ENCODE data around the gene GPER1. TPM values are rescaled to one million over a fixed set of nuclear protein-coding genes. Genes with fewer than 3 reads are reported as not detected.
"Not testable (repeated sequence)": the region's sequence is repeated elsewhere in the genome, so short reads cannot be mapped to it uniquely, and the experiment has no call there.

GPER1 gene
- polyA plus RNA-seq, 1 donor (not counting 4 experiments of a cell fraction or from before 2014, with no cell fraction given) = 0.05 TPM

- H3K79me2 ChIP-seq (ENCODE audit: control insufficient read depth, insufficient read depth, low read length) = peaks cover 32% of the 10 kb centered on the region
- H3K27me3 ChIP-seq (ENCODE audit: control insufficient read depth, extremely low read depth, insufficient read depth, low read length); H4K20me1 ChIP-seq (ENCODE audit: control insufficient read depth, extremely low read depth, insufficient read depth, low read length); H3K36me3 ChIP-seq (ENCODE audit: control insufficient read depth in 2 of 2, extremely low read depth in 1 of 2, insufficient read depth in 2 of 2, low read length in 2 of 2); DNase-seq (ENCODE audit: low read depth, low spot score); H3K4me1 ChIP-seq (ENCODE audit: control insufficient read depth, extremely low read depth, insufficient read depth, low read length); FAIRE-seq; dilution Hi-C loops (cut with MboI; ENCODE audit: extremely low pct_ligation_motif_present, low sequenced_read_pairs); H2AFZ ChIP-seq (ENCODE audit: control insufficient read depth, low read length); H3K4me3 ChIP-seq (ENCODE audit: control insufficient read depth in 2 of 3, extremely low read depth in 1 of 3, insufficient read depth in 2 of 3, low read depth in 1 of 3, low read length in 3 of 3); H3K4me2 ChIP-seq (ENCODE audit: control insufficient read depth, extremely low read depth, insufficient read depth, low read depth, low read length); H3K27ac ChIP-seq (ENCODE audit: control insufficient read depth, insufficient read depth, low read length); H3K9me1 ChIP-seq (ENCODE audit: control insufficient read depth, extremely low read depth, insufficient read depth, low read length); H3K9me3 ChIP-seq (ENCODE audit: control insufficient read depth, low read depth, low read length); H3K9ac ChIP-seq (ENCODE audit: control insufficient read depth, extremely low read depth, insufficient read depth, low read length): not testable (repeated sequence)
These were observed 28.6 kb downstream of the GPER1 start for GRCh38 chr7:1116383-1117008.

- no peak for FAIRE-seq
- TF ChIP-seq, protein P1, sequence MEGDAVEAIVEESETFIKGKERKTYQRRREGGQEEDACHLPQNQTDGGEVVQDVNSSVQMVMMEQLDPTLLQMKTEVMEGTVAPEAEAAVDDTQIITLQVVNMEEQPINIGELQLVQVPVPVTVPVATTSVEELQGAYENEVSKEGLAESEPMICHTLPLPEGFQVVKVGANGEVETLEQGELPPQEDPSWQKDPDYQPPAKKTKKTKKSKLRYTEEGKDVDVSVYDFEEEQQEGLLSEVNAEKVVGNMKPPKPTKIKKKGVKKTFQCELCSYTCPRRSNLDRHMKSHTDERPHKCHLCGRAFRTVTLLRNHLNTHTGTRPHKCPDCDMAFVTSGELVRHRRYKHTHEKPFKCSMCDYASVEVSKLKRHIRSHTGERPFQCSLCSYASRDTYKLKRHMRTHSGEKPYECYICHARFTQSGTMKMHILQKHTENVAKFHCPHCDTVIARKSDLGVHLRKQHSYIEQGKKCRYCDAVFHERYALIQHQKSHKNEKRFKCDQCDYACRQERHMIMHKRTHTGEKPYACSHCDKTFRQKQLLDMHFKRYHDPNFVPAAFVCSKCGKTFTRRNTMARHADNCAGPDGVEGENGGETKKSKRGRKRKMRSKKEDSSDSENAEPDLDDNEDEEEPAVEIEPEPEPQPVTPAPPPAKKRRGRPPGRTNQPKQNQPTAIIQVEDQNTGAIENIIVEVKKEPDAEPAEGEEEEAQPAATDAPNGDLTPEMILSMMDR (optimal IDR thresholded peaks at IDR 0.05 in 1 of 3, IDR thresholded peaks at IDR 0.05 in 1 of 3, conservative IDR thresholded peaks at IDR 0.05 in 1 of 3; ENCODE audit: extremely low read depth in 1 of 3, insufficient read depth in 2 of 3, low read length in 3 of 3) = no peak
- TF ChIP-seq EZH2 (IDR thresholded peaks at IDR 0.05; ENCODE audit: low read length) = no peak
- Histone ChIP-seq H3K27me3 (ENCODE audit: control insufficient read depth, extremely low read depth, insufficient read depth, low read length) (no peaks in the 10 kb centered on the region), H3K36me3 (ENCODE audit: control insufficient read depth in 2 of 2, extremely low read depth in 1 of 2, insufficient read depth in 2 of 2, low read length in 2 of 2) (peaks cover 0 to 2% of the 10 kb centered on the region in 2 experiments), H3K27ac (ENCODE audit: control insufficient read depth, insufficient read depth, low read length) (no peak overlapping the region), H3K9me3 (ENCODE audit: control insufficient read depth, low read depth, low read length) (no peaks in the 10 kb centered on the region), H3K9ac (ENCODE audit: control insufficient read depth, extremely low read depth, insufficient read depth, low read length) (no peak overlapping the region), H3K9me1 (ENCODE audit: control insufficient read depth, extremely low read depth, insufficient read depth, low read length) (no peaks in the 10 kb centered on the region), H3K4me3 (ENCODE audit: control insufficient read depth in 2 of 3, extremely low read depth in 1 of 3, insufficient read depth in 2 of 3, low read depth in 1 of 3, low read length in 3 of 3) (no peak overlapping the region), H2AFZ (ENCODE audit: control insufficient read depth, low read length) (no peak overlapping the region), H3K4me1 (ENCODE audit: control insufficient read depth, extremely low read depth, insufficient read depth, low read length) (no peaks in the 10 kb centered on the region), H4K20me1 (ENCODE audit: control insufficient read depth, extremely low read depth, insufficient read depth, low read length) (no peaks in the 10 kb centered on the region), H3K79me2 (ENCODE audit: control insufficient read depth, insufficient read depth, low read length) (peaks cover 39% of the 10 kb centered on the region), H3K4me2 (ENCODE audit: control insufficient read depth, extremely low read depth, insufficient read depth, low read depth, low read length) (no peak overlapping the region)
- dilution Hi-C loops (cut with MboI; ENCODE audit: extremely low pct_ligation_motif_present, low sequenced_read_pairs) = no loop called here
- no peak for DNase-seq (ENCODE audit: low read depth, low spot score)
These were observed 29.5 kb downstream of the GPER1 start for GRCh38 chr7:1117321-1117928.
